ENCODE measurements around the gene PLA2G4E.

The PLA2G4E gene, protein sequence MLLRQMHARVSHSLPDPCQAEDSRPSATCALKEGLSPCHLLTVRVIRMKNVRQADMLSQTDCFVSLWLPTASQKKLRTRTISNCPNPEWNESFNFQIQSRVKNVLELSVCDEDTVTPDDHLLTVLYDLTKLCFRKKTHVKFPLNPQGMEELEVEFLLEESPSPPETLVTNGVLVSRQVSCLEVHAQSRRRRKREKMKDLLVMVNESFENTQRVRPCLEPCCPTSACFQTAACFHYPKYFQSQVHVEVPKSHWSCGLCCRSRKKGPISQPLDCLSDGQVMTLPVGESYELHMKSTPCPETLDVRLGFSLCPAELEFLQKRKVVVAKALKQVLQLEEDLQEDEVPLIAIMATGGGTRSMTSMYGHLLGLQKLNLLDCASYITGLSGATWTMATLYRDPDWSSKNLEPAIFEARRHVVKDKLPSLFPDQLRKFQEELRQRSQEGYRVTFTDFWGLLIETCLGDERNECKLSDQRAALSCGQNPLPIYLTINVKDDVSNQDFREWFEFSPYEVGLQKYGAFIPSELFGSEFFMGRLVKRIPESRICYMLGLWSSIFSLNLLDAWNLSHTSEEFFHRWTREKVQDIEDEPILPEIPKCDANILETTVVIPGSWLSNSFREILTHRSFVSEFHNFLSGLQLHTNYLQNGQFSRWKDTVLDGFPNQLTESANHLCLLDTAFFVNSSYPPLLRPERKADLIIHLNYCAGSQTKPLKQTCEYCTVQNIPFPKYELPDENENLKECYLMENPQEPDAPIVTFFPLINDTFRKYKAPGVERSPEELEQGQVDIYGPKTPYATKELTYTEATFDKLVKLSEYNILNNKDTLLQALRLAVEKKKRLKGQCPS

DNA sequence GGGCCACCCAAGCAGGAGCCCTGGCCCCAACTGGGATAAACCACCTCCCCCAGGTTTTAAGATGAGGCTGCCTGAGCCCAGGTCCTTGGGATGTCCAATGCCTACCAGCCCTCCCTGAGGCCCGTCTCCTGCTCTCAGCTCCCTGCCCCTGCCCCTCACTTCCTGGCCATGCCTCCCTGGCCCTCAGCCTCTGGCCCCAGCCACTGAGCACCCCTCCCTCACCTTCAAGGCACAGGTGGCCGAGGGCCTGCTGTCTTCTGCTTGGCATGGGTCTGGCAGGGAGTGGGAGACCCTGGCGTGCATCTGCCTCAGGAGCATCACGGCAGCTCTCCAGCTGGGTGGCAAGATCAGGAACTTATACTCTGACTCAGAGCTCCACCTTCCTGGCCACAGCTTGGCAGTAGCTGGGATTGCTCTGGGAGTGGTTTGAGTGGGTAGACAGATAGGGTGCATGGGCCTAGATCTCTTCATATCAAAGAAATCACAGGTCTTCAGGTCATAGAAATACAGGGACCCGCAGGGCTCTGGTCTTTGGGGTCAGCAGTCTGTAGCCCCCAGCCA, at the start of gene PLA2G4E:
Gene PLA2G4E, minus strand, starts transcription at position 330 of the 561 bp plus-strand sequence. Its CDS starts 12 bp downstream, at position 318.
- no peak for DNase-seq

DNA sequence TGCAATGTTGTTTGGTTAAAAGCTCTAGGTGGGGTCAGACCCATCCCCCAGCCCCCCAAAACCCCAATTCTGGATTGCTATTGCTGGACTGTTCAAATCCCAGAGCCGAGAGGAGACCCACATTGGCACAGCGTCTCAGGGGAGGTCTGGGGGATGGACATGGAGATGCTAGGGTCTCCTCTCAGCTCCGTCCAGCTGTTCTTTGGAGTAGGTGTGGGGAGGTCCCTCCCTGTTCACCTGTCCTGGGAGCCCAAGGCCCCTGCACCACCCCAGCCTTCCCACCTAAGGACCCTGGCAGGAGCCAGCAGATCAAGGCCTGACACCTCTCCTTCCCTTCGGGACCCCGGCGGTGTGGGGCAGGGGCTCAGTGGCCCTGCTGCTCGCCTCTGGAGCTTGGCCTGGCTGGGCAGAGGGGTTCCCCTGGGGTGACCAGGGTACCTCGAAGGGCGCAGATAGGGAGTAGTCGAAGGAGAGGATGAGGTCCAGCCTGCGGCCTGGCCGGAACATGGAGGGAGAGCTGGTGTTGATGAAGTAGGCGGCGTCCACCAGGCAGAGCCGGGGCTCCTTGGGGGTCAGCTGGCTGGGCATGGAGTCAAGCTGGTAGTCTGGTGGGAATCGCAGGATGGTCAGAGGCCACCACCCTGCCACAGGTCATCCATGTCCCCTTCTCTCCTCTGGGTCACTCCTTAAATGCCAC, 49.6 kb upstream of the PLA2G4E start:
- DNase-seq: no peak

DNA sequence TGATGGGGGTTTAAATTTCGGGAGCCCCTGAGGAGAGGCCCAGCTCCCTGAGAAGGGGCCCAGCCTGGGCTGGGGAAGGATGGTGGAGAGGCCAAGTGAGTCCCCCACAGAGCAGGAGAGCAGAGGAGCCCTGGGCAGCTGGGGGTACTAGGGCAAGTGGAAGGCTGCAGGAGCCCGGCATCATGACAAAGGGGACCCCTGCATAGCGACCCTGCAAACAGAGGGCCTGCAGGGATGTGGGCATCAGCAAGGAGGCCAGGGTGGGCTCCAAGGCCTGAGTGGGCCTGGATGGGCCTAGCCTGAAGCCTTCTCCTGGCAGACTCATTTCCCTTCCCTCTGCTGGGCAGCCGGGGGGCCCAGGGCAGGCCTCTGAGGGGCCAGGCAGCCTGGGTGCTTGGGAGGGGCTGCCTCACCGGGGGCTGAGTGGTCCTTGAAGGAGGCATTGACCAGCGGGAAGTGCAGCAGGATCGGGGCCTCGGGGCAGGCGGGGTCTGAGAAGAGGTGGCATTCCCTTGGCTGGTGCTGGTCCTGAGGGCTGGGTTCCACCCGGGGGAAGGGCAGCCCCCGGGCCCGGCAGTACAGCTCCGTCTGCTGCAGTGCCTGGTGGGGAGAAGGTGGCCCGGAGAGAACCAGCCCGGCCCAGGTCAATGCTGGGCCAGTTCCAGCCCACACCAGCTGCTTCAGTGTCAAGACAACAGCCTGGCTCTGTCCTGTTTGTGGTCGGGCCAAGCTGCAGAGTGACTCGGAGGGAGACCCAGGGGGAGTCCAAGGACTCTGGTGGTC, 48.8 kb upstream of the PLA2G4E start:
- DNase-seq: no peak

DNA sequence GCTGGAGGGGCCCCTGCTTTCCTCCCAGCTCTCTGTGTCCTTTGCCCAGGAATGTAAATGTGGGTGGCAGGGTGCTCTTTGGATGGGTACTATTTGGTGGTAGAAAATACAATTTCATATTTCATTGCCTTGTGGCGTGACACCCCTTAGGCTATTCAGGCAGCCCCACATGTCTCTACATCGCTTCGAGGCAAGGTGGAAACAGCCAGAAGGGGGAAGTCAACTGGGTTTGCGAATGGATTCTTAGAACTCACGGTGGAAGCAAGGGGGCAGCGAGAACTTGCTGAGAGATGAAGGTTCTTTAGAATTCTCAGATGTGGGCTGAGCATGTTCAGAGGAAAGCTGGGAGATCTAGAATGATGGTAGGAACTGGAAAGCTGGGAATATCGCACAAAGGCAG, 48.2 kb upstream of the PLA2G4E start:
- DNase-seq: no peak

DNA sequence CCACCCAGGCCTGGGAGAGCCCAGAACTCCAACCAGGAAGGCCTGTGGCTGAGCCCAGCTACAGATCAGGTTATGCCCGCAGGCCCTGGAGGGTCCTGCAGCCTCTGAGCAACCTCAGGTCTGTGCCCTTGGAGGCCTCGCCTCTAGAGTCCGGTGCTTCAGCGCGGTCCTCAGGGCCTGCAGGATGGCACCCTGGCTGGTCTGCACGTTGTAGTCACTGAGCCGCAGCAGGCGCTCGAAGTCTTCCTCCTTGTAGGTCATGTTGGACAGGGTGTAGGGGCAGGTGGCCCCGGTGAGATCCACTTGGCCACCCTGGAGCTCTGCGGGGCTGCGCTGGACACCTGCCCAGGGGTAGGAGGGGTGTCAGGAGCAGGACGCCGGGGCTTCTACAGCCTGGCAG, 47.8 kb upstream of the PLA2G4E start:
- DNase-seq: no peak

DNA sequence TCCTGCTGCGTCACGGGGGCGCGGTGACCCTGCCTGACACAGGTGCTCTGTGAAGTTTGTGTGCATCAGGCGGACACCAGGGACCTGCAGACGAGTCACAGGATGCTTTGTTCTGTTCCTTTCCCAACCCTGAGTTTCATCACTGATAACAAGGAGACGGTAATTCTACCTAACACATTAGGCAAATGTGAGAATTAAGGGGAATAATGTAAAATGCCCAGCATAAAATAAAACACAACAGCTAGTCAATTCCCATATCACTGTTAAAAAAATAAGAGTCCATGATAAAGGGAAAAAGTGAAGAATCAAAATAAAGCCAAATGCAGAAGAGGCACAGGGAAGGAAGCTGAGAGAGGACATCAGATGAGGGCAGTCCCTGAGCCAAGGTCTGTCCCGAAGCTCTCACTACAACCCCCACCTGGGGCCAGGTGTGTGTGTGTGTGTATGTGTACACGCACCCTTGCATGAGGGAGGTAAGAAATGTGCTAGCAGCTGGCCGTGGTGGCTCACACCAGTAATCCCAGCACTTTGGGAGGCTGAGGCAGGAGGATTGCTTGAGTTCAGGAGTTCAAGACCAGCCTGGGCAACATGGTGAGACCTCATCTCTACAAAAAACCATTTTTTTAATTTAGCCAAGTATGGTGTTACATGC, 46.0 kb upstream of the PLA2G4E start:
- no peak for DNase-seq

DNA sequence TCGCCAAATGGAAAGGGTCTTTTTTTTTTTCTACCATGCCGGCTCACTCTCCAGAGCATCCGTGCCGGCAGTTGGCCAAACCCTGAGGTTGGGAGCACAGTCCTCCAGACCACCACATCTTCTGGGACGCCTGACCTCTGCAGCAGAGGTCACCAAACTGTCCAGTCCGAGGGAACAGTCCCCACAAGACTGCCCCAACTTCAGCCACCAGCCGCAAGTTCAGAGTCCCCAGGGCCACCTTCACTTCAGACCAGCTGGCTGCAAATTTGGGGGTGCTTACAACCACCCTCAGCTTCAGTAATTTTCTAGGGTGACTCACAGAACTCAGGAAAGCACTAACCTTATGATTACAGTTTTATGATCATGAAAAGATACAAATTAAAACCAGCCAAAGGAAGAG, 44.6 kb upstream of the PLA2G4E start:
- no peak for DNase-seq

DNA sequence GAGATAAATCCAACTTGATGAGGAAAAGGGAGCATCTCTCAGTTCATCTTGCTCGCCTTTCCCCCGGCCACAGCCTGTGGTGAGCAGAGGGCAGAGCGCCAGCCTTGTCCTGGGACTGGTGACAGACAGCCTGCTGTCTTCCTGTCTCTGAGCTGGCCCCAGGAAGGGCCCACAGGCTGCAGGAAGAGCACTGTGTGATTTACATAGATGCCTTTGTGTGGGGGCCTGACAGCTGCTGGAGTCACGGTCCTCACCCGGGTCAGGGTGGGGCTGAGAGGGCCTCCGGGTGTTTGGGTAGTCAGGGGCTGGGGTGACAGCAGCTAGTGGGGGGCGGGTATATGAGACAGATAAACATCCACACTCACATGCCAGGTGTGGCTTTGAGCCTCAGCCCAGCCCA, 44.2 kb upstream of the PLA2G4E start:
- DNase-seq: no peak

DNA sequence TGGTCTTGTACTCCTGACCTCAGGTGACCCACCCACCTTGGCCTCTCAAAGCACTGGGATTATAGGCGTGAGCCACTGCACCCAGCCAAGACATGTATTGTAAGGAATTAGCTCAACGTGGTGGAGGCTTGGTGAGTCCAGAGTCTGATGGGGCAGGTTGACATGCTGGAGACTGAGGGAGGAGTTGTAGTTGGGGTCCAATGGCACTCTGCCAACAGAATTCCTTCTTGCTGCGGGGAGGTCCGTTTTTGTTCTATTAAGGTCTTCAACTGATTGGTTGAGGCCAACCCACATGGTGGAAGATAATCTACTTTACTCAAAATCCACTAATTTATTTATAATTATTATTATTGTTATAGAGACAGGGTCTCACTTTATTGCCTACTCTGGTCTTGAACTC, 43.4 kb upstream of the PLA2G4E start:
- no peak for DNase-seq

DNA sequence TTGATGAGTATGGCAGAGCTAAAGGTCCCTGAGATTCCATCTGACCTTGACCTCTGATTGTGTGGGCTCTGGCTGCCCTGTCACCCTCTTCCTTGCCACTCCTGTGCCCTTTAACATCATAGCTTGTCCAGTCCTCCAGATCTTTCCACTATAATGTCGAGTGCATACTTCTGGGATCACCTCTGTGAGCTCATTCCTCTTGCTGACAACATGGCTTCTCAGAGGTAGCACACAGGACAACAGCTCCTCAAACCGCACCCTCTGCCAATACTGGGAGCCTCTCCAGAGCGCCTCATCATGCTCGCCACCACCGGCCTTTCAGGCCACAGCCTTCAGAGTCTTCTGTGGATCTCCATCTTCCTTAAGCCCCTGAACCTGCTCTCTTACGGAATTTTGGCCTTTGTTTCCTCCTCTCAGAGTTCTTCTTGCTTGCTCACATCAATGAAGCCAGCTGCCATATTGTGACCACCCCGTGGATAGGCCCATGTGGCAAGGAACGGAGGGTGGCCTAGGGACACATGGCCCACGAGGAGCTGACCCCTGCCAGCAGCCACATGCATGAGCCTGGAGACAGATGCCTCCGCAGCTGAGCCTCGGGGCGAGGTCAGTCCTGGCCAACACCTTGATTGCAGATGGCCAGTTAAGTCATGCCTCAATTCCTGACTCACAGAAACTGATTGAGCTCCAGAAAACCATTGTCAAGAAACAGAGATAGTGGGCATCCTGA, 42.4 kb upstream of the PLA2G4E start:
- no peak for DNase-seq

DNA sequence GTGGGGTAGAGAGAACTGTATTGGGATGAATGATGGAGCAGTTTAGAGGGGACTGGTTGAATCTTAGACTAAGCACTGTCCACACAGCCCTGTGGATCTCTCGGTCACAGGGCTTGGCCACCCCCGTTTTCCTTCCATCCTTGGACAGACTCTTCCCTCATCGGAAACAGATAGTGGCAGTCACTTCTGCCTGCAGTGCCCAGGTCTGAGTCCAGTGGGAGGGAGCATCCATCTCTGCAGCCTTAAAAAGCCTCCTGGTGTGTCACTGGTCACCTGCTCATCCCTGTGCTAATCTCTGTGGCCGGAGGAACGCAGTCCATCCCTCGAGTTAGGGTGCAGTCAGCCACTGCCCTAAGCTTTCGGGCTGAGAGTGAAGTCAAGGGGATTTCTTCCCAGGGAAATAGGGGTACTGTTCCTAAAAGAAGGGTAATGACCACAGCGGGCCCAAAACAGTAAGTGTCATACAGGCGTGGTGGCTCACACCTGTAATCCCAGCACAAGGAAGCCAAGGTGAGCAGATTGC, 41.5 kb upstream of the PLA2G4E start:
- no peak for DNase-seq

DNA sequence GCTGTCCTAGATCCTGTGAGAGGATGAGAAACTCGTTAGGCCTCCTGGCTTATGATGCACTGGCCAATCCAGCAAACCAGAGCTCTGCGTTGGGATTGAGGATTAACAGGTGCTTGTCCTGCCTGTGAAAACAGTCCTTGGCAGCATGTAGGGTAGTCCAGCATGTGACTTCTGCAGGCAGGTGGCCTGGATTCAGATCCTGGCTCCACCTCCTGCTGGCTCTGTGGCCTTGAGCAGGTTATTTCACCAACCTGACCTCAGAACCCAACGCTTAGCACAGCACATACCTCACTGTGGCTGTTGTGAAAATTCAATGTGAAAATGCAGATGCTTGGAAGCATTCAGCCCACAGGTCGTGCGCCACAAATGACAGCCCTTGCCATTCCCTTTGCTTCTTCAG, 40.0 kb upstream of the PLA2G4E start:
- no peak for DNase-seq

DNA sequence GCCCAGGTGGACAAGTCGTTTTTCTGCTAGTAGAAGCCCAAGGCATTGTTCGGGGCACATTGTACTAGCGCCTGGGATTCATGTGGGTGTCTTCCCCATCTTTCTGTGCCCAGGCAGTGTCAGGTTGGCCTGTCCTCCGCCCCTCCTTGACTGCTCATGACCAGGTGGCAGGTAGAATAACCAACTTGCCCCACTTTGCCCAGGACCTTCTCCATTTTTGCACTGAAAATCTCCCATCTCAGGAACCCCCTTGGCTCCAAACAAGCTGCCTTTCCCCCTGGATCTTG, 39.6 kb upstream of the PLA2G4E start:
- DNase-seq: no peak

DNA sequence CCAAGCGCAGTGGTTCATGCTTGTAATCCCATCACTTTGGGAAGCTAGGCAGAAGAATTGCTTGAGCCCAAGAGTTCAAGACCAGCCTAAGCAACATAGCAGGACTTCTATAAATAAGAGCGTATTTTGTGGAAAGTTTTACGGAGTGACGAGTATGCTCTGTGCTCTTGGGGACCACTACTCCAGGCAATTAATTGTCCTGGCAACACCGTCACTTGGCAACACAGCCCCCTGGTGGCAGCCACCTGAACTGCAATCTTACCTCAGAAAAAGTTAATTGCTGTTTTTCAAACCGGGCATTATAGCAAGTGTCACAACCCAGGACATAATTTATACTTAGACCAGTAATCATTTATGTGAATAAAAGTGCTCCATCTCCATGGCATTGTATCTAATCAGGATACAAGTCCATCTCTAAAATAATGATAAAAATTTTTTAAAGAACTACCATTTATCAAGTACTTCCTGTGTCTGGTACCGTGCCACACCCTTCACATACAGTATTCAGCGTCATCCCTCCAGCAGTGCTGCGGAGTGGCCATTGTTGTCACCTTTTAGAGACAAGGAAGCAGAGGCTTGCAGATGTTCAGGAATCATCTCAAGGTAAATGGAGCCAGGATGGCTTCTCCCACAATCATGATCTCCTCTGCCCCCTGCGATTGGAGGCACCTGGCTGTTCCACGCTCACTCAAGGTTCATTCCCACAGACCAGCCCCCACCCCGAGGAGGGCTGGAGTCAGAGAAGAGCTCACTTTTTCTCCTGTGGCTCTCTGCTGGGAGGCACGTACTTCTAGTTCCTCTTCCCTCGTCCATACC, 39.0 kb upstream of the PLA2G4E start:
- peak; percentile 72 for DNase-seq

DNA sequence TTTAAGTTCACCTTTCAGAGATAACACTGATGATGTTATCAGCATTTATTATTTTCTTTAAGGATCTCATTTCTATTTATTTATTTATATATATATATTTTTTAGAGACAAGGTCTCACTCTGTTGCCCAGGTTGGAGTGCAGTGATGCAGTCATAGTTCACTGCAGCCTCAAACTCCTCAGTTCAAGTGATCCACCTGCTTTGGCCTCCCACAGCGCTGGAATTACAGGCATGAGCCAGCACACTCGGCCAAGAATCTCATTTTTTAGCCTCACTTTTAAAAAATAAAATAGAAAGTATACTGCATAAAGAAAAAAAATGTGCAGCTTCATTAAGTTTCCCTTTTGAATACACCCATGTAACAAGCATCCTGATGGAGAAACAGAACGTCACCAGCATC, 37.9 kb upstream of the PLA2G4E start:
- DNase-seq: no peak

DNA sequence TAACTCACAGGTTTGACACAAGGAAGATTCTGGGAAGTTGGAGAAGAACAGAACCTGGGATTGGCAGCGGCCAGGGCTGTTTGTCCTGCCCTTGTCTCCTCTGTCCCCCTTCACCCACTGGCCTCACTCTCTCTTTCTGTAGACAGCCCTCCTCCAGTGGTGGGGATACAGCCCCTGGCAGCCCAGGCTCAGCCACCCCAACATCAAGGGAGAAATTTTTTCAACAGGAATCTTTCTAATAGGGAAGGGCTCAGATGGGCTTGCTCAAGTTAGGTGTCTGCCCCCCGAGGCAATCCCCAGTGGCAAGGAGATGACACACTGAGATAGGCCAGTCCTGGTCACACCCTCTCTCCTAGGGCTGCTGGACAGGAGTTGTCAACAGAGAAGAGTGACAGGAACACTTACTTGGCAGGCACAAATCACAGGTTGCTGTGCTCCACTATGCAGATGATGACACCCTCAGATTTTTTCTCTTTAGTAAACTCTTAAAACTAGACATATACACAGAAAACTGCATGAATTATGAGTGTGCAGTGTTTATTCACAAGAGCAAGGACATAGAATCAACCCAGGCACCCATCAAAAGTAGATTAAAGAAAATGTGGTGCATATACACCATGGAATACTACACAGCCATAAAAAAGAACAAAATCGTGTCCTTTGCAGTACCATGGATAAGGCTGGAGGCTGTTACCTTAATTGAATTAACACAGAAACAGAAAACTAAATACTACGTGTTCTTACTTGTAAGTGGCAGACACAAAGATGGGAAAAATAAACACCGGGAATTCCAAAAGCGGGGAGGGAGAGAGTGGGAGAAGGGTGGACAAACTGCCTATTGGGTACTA, 37.2 kb upstream of the PLA2G4E start:
- no peak for DNase-seq

DNA sequence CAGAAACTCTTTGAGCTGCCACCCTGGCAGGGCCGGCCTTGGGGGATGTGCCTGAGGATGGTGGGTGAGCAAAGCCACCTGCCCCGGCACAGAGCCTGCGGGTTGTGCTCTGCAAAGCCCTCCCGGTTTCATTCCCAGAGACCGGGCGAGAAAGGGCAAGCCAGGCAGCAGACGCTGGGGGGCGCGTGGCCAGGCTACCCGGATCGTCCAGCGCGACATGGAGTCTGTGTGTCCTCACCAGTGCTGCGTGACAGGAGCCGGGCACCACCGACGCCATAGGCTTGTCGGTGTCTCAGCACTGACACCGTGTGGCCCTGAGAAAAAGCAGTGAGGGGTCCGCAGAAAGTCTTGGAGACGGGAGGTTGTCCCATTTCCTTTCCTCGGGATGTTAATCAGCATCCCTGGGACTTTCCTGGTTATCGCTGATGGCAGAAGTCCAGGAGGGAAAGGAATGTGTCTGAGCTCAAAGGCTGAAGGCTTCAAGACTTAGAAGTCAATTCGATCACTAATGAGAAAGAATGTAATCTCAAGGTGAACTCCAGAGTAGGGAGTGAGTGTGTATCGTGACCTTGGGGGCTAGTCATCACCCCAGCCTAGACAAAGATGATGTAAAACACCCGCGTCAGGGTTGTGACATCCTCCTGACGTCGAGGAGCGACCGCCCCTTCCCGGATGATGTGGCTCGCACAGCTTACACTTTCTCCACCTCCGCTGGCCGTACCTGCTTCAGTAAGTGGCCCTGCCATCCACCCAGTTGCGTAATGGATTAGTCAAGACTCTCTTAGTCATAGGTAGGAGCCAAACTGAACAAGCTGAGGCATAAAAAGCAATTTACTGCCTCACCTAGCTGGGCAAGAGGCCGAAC, 36.3 kb upstream of the PLA2G4E start:
- DNase-seq: peak; percentile 47

DNA sequence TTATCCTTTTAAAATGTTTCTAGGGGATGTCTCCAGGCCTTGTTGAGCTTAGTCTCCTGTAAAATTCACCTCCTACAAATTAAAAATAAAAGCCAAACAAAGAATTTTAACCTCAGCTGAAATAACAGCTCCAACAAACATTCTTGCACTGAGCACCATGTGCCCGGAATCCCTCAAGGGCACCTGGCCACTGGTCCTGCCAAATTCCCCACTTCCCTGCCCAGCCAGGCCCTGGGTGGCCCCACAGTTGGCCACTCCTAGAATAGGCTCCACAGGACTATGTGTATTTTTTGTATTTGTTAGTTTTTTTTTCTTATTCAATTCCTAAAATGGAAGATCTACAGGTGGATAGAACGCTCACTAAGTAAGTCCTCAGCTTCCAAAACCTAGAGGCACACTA, 33.1 kb upstream of the PLA2G4E start:
- no peak for DNase-seq

Data from activated CD4-positive, alpha-beta T cell treated with anti-CD3 and anti-CD28 coated beads, Interleukin-2, amount 50 U/mL, for 1 hour (primary cell).